ENCODE data around the gene RNU6-7. TPM values are rescaled to one million over a fixed set of nuclear protein-coding genes. Genes with fewer than 3 reads are reported as not detected.

The RNU6-7 gene
- total RNA-seq (2013; cell fraction: nucleolus; rRNA removed) = not detected in 2 replicates
- total RNA-seq (2014; rRNA removed) (not detected in 2 replicates), total RNA-seq (2014; rRNA removed; fragmentation: Illumina TruSeq; extraction: Trizol) (not detected in 2 replicates), total RNA-seq (2021) (not detected in 2 replicates), polyA plus RNA-seq (2011; rRNA removed) (not detected in 2 replicates), polyA plus RNA-seq (2014; fragmentation: Illumina TruSeq; extraction: Trizol) (not detected in 2 replicates), polyA plus RNA-seq (2014; fragmentation: Nextera tagmentation; extraction: Ambion mirVana) (not detected), polyA plus RNA-seq (2014; rRNA removed) (not detected in 2 replicates), polyA plus RNA-seq (2016; fragmentation: Nextera tagmentation; extraction: Ambion mirVana) (not detected), polyA minus RNA-seq (2011; rRNA and poly(A)+ RNA removed) (not detected in 2 replicates), Bru-seq, nascent RNA (percentile 40 among the genes with signal in this experiment), BruChase-seq, experiment 1, labeled RNA remaining after a 6-hour chase (not detected), BruChase-seq, experiment 2, labeled RNA remaining after a 2-hour chase (not detected)
- not detected for polyA plus RNA-seq (2011; ENCODE audit: low read depth)
- polyA plus RNA-seq (2011; cell fraction: cytosol; rRNA removed) = not detected in 2 replicates
- not detected in 2 replicates for polyA plus RNA-seq (2011; cell fraction: nucleus; rRNA removed)
- not detected in 2 replicates for polyA plus RNA-seq (2012)
- polyA minus RNA-seq (2011; cell fraction: cytosol; rRNA and poly(A)+ RNA removed) = not detected in 2 replicates
- polyA minus RNA-seq (2011; cell fraction: nucleus; rRNA and poly(A)+ RNA removed) = under 0.01 TPM in 1 of 2 replicates, not detected in the other
- long read RNA-seq, experiment 1 = 0 reads
- long read RNA-seq, experiment 2 = 0 reads

- in situ Hi-C loops (cut with MboI) = loop anchor here (5.0 kb wide), 1 partner anchor 125 kb away; the partner anchor contains the start of gene ARHGAP5
- POLR2A ChIA-PET = interaction anchor here (1.0 kb wide), 1 partner anchor 121 kb away, joined by 3 read pairs; no protein-coding TSS in a partner anchor
- H3K4me3 ChIP-seq = peak within 1 kb of the TSS; percentile 73
- H4K20me1 ChIP-seq (ENCODE audit: control insufficient read depth, insufficient read depth) = no peaks in the 10 kb centered on the region
- TF ChIP-seq SREBF2 (IDR thresholded peaks at IDR 0.05; ENCODE audit: low read length) = peak; percentile 67
- TF ChIP-seq MXI1 (IDR thresholded peaks at IDR 0.05; ENCODE audit: low read depth, low read length) = no peak
- TF ChIP-seq POU2F2 (IDR thresholded peaks at IDR 0.05; ENCODE audit: borderline replicate concordance, low read depth, low read length) = peak; percentile 82; the same call in 1 of the 3 replicates
- TF ChIP-seq ZBTB11 (CRISPR knock-in tag; IDR thresholded peaks at IDR 0.05) = no peak
- peak within 1 kb of the TSS; percentile 74 for H2AFZ ChIP-seq (ENCODE audit: control insufficient read depth, low read depth, low read length)
- no TSS peak for BruUV-seq (replicated peaks)
- no peak for ATAC-seq
- no peaks in the 10 kb centered on the region for H3K27me3 ChIP-seq (replicated peaks in 1 of 2; ENCODE audit: control insufficient read depth in 2 of 2, insufficient read depth in 2 of 2, low read length in 1 of 2)
- no peaks in the 10 kb centered on the region for H3K79me2 ChIP-seq (ENCODE audit: control insufficient read depth, insufficient read depth, low read length)
- intact Hi-C loops (cut with micrococcal nuclease; ENCODE audit: unreplicated experiment) = loop anchor here (2.0 kb wide), 2 partner anchors 99 to 125 kb away; partner anchors contain the start of gene ARHGAP5
- H3K36me3 ChIP-seq (ENCODE audit: control insufficient read depth in 2 of 2, insufficient read depth in 2 of 2, low read length in 1 of 2) = no peaks in the 10 kb centered on the region
- DNase-seq (ENCODE audit: low read depth, low spot score) = no peak
- RAD21 ChIA-PET (ENCODE audit: unreplicated experiment) = no interaction called here
- H3K9me3 ChIP-seq (replicated peaks; ENCODE audit: control insufficient read depth, insufficient read depth, low read length) = no peaks in the 10 kb centered on the region
- WGBS (ENCODE audit: insufficient coverage, insufficient replicate concordance, low lambda C conversion rate, missing lambda C conversion rate) = 2% methylated on average over 40 of the region's 40 CpGs
- no peak for FAIRE-seq
- H3K27ac ChIP-seq (ENCODE audit: control insufficient read depth, insufficient read depth) = peak within 1 kb of the TSS; percentile 34
- SMC1A ChIA-PET (ENCODE audit: uncharacterized antibody, unreplicated experiment) = interaction anchor here (2.4 kb wide), 1 partner anchor 126 kb away, joined by 9 read pairs; the partner anchor contains the start of gene ARHGAP5
- H3K4me2 ChIP-seq (ENCODE audit: control insufficient read depth, insufficient read depth) = peak within 1 kb of the TSS; percentile 91
- peak within 1 kb of the TSS; percentile 29 for H3K9ac ChIP-seq (ENCODE audit: control insufficient read depth, insufficient read depth, low read length)
- H3K4me1 ChIP-seq (ENCODE audit: control insufficient read depth, insufficient read depth, low read length) = peaks cover 35% of the 10 kb centered on the region
- CTCF ChIA-PET = interaction anchor here (0.6 to 2.0 kb wide), 4 partner anchors 51 to 128 kb away, joined by 3 to 12 read pairs (median 5); no protein-coding TSS in a partner anchor
Observed at GRCh38 chr14:32201816-32202490, at the start of gene RNU6-7. RNU6-7 (plus strand) TSS chr14:32202045.

All from GM12878 (cell line).